Effector CD4-positive, alpha-beta T cell (primary cell): ENCODE results near the gene TACC2.
"Not testable (repeated sequence)": the region's sequence is repeated elsewhere in the genome, so short reads cannot be mapped to it uniquely, and the experiment has no call there.

ENCODE experiments used
- DNase-seq: peaks from one replicate; pipeline ENCODE4 v3.0.0-alpha.2; 2020

The TACC2 gene

DNA sequence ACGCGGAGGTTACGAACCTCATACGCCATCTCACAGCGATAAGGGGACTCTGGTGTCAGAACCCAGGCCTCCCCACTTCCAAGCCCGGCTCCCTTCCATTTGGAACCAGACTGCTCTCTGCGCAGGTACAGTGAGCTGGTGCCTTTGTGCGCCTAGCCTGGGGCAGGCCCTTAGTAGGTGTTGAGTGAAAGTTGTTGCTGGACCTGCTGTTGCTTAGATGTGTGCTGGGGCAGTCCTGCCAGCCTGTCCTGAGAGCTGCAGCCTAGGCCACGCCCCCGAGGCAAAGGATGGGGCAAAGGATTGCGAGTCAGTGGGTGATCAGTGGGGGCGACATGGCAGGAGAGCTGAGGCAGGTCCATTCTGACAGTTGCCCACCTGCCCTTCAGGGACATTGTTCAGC is 209.7 kb downstream of the TACC2 start:
- DNase-seq = no peak

DNA sequence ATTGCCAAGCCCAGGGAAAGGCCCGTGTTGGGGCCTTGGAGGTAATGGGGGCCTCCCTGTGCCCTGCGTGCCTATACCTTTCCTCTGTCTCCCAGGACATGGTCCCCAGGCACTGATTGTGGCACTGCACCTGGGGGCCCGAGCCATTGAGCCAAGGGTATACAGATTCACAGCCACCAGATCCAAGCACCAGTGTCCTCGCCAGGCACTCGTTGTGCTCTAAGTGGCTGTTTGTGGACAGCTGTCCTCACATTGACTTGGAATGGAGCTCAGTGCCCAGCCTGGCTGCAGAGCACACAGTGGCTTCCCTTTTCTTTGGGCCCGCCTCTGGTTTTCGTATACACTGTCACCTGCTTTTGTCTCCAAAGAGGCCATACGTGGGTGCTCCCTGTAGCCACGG is 210.1 kb downstream of the TACC2 start:
- DNase-seq = no peak

GRCh38 chr10:122199689-122200088 is 210.7 kb downstream of the TACC2 start:
- DNase-seq = no peak

GRCh38 chr10:122201401-122201800 is 212.4 kb downstream of the TACC2 start:
- no peak for DNase-seq

DNA sequence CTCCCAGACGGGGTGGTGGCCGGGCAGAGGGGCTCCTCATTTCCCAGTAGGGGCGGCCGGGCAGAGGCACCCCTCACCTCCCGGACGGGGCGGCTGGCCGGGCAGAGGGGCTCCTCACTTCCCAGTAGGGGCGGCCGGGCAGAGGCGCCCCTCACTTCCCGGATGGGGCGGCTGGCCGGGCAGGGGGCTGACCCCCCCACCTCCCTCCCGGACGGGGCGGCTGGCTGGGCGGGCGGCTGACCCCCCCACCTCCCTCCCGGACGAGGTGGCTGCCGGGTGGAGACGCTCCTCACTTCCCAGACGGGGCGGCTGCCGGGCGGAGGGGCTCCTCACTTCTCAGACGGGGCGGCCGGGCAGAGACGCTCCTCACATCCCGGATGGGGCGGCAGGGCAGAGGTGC is 214.2 kb downstream of the TACC2 start:
- DNase-seq = not testable (repeated sequence)

GRCh38 chr10:122204691-122205489 is 215.9 kb downstream of the TACC2 start:
- DNase-seq = no peak

- no peak for DNase-seq
These were observed 217.6 kb downstream of the TACC2 start for GRCh38 chr10:122206471-122207065.

- no peak for DNase-seq
These were observed 218.2 kb downstream of the TACC2 start for GRCh38 chr10:122207163-122207562.

DNA sequence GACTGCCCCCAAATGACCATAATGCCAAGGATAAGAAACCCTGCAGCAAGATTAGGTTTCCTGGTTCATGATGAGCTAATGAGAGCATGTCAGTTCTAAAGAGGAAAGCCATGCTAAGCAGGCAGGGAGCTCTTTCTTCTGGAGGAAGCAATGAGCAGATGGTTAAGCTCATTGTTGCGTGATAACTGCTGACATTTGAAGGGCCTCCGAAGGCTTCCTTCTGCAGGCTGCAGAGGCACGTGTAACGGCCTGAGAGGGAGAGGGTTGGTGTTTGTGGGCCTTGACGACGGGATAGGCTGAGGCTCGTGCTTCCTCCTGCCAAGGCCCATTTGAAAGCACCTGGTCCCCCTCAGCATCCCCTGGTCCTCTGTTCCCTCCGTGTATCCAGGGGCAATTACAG is 218.6 kb downstream of the TACC2 start:
- no peak for DNase-seq

DNA sequence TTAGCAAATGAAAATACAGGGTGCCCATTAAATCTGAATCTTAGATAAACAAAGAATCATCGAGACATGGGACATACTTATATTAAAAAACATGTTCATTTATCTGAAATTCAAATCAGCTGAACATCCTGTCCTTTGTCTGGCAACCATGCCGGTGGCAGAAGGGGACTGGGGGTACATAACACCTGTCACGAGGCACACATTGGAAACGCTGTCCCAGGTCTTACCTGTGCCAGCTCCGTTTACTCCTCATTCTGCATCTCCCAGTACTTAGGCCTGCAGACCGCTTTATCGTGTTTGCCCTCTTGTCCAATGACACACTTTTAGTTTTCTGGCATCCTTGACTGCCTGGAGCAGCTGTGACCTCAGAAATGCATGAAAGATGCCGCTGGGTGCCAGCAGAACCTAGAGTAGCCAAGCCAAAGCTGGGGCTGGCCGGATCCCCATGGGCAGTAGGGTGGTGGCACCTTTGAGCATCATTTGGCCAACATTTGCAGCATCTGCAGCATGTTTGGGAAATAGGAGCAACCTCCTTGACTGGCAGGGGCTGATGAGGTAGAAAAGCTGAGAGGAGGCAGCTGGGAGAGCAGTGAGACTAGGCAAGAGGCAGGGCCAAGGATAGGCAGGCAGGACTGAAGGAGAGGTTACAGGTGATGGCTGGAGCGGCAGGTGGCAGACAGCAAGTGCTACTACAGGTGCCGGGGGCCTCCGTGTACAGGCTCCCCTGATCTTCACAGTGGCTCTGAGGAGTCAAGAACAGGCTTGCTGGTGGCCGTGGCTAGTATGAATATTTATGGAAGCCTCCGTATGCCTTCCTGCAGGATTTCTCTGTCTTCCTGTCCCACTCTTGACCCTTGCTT is 219.8 kb downstream of the TACC2 start:
- no peak for DNase-seq

DNA sequence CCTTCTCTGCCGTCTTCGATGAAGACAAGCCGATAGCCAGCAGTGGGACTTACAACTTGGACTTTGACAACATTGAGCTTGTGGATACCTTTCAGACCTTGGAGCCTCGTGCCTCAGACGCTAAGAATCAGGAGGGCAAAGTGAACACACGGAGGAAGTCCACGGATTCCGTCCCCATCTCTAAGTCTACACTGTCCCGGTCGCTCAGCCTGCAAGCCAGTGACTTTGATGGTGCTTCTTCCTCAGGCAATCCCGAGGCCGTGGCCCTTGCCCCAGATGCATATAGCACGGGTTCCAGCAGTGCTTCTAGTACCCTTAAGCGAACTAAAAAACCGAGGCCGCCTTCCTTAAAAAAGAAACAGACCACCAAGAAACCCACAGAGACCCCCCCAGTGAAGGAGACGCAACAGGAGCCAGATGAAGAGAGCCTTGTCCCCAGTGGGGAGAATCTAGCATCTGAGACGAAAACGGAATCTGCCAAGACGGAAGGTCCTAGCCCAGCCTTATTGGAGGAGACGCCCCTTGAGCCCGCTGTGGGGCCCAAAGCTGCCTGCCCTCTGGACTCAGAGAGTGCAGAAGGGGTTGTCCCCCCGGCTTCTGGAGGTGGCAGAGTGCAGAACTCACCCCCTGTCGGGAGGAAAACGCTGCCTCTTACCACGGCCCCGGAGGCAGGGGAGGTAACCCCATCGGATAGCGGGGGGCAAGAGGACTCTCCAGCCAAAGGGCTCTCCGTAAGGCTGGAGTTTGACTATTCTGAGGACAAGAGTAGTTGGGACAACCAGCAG is 221.7 kb downstream of the TACC2 start:
- DNase-seq = no peak

GRCh38 chr10:122213364-122213763 is 224.4 kb downstream of the TACC2 start:
- no peak for DNase-seq

DNA sequence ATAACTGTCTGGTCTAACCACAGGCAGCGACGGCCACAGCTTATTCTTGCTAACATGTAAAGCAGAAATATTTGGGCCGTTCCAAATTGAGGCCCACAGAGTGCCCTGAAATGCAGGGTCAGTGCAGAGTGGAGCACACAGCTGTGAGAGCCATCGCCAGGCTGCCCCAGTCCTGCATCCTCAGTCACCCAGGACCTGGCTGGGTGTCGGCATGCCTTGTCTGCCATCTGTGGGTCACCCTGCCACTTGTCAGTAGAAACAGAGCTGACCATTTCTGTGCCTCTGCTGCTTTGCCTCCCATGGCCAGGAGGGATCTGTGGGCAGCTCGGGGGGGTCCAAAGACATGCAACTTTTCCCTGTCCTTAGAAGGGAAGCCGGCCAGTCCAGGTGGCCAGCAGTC is 224.8 kb downstream of the TACC2 start:
- no peak for DNase-seq

DNA sequence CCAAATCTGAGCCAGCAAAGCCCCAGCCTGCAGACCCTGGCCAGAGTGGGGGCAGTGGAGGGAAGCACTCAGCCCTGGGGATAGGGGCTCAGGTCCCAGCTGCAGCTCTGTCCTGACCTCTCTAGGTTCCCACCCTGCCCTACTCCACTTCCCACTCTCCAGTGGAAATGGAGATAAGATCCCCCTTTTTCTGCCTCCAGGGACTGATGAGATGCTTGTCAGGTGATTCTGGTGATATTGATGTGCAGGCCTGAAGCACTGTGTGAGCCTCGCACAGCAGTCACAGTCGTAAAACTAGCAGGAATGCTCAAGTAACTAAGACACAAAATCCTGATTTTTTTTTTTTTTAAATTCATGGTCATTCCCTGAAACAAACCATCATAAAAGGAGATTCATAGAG is 227.1 kb downstream of the TACC2 start:
- no peak for DNase-seq

DNA sequence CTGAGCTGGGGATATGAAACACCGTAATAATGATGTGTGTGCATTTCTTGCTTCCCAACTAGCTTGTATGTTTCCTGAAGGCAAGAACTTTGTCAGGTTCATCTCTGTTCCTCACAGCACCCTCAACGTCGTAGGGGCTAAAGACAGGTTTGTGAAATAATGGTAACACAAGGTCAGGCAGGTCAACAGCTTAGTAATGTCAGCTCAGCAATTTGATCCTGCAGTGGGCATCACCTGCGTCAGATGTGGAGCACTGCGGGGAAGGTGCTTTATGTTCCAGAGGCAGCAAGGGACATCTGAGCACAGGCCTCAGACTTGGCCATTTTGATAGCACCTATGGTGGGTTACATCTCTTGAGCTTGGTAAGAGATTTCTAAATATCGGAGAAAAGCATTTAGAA is 230.4 kb downstream of the TACC2 start:
- DNase-seq = no peak

DNA sequence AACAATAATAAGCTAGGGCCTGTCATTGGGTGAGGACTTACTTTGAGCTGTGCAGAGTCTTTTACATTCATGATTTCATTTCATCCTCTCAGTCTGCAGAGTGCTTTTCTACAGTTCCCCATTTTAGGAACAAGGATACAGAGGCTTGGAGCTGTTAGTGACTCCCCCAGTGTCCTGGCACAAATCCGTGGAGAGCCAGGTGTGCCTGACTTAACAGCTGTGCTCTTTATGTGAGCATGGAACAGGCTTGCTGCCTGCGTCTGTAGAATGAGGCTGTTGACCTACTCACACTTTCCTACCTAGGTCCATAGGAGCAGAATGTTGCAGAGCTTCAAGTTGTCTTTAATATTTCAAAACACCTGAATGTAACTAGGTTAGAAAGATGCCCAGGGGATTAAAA is 231.8 kb downstream of the TACC2 start:
- no peak for DNase-seq

GRCh38 chr10:122221958-122222357 is 233.0 kb downstream of the TACC2 start:
- no peak for DNase-seq

DNA sequence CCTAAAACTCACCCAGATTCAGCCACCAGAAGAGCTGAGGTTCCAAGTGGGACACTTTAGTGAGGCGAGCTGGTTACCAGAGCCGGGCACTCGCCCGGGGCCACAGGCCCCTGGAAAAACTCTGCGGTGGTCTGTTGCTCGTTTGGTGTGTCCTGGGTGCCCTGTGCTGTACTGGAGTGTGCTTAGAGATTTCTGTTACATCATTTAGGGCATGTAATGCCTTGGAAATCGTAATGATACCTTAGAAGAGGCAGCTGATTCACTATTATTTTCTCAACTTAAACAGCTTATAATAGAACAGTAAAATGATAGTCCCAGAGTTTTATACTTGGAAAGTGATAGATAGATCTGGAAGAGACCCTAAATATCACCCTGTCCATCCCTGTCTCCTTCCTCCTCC is 233.7 kb downstream of the TACC2 start:
- no peak for DNase-seq

DNA sequence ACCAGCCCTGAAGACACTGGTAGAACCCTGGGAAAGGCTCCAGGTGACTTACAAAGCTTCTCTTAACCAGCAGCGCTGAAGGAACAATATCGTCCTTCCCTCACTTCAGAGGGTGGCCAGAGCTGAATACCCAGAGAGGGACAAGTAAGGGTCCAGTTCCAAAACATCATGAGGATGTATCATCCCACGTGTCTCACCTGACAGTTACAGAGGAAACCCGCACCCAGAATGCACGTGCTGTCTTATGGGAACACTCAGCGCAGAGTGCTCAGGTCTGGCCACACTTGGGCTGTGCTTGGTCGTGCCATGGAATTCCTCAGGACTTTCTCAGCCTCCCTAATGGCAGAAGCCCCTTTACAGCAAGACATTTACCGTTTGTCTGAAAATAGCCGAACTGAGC is 235.2 kb downstream of the TACC2 start:
- DNase-seq = no peak

DNA sequence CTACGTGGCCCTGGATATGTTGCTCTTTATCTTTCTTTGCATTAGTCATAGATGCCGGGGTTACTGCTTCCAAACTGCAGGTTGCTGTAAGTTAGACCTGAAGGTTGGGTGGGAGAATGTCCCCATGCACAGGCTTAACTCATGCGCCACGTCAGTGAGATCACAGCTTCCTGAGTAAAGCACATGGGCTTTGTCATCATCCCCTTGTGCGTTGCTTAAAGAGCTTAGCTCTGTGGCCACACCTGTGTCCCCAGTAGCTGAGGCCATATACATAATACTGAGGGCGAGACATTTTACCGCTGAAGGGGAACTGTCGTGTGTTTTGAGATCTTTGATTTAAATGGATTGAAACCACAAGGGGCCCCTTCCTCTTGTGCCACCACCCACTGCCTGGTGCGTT is 236.4 kb downstream of the TACC2 start:
- no peak for DNase-seq

- no peak for DNase-seq
These were observed 238.8 kb downstream of the TACC2 start for GRCh38 chr10:122227754-122228153.

DNA sequence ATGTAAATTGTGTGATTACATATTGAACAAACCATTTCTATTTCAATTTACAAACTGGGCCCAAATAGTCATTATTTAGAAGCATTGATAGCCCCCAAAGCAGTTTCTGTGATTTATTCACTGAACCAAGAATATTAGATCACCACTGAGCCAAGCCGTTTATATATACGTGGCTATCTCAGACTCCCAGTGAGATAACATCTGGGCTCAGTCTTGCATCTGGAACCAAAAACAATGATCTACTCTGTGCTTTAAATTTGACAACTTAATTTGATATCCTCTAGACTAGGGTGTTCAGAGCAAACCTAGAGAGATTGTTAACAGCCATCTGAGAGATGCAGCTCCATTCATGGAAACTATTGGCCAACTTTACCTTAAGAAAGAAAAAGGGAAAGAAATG is 240.7 kb downstream of the TACC2 start:
- DNase-seq = no peak

DNA sequence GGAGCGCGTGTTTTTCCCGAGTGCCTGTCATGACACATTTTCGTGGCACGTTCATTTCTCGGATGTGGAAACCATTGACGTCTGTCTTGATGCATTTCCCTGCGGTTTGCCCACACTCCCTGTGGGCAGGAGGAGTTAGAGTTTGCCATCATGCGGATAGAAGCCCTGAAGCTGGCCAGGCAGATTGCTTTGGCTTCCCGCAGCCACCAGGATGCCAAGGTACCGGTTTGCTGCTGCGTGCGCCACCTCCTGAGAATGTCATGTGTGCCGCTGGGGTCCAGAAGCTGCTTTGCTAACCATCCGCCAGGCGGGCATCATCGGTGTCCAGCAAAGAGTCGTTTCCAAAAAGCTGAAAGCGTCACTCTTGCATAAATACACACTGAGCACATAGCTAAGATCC is 241.3 kb downstream of the TACC2 start:
- DNase-seq = no peak
